Fibroblast of villous mesenchyme (primary cell): ENCODE data around the gene COPS6. TPM values are rescaled to one million over a fixed set of nuclear protein-coding genes. Genes with fewer than 3 reads are reported as not detected.

Experiments
- DNase-seq: peaks from one replicate; pipeline ENCODE4 v3.0.0-alpha.2; 2010; ENCODE audit warnings: low read depth
- H3K4me3 ChIP-seq: 2 replicates; pipeline ENCODE4 v1.5.1; 2011; ENCODE audit warnings: low read depth, mild to moderate bottlenecking, low read length
- total RNA-seq: library from RNA; depleted of rRNA; stranded (reverse); fragments of >200 nt; gene quantifications from 2 replicates; pipeline ENCODE4 v1.2.3, GENCODE V29; 2012
- TF ChIP-seq, protein P1 (sequence below): IDR thresholded peaks from 2 replicates; pipeline ENCODE4 v1.5.1; 2012; ENCODE audit warnings: low read depth, mild to moderate bottlenecking, low read length; ENCODE audit not compliant: insufficient read depth

COPS6 gene
- total RNA-seq, 1 donor: 104 TPM

DNA sequence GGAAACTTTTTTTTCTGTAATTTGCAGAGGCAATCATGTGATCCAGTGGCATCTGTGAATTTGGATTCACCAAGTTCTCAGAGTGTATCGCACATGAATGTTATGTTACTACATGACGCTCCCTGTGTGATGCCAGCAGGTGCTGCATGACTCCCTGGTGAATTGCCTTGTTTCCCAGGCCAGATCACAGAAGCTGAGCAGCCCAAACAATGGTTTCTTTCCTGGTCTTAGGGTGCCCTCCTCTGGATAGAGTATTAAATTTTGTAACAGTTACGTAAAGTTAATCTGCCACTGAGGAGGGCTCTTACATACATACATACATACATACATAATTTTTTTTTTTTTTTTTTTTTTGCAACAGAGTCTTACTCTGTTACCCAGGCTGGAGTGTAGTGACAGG is 35.6 kb upstream of the COPS6 start:
- peak; percentile 83 for DNase-seq
- H3K4me3 ChIP-seq: no peak overlapping the region
- TF ChIP-seq, protein P1, sequence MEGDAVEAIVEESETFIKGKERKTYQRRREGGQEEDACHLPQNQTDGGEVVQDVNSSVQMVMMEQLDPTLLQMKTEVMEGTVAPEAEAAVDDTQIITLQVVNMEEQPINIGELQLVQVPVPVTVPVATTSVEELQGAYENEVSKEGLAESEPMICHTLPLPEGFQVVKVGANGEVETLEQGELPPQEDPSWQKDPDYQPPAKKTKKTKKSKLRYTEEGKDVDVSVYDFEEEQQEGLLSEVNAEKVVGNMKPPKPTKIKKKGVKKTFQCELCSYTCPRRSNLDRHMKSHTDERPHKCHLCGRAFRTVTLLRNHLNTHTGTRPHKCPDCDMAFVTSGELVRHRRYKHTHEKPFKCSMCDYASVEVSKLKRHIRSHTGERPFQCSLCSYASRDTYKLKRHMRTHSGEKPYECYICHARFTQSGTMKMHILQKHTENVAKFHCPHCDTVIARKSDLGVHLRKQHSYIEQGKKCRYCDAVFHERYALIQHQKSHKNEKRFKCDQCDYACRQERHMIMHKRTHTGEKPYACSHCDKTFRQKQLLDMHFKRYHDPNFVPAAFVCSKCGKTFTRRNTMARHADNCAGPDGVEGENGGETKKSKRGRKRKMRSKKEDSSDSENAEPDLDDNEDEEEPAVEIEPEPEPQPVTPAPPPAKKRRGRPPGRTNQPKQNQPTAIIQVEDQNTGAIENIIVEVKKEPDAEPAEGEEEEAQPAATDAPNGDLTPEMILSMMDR: peak; percentile 44

DNA sequence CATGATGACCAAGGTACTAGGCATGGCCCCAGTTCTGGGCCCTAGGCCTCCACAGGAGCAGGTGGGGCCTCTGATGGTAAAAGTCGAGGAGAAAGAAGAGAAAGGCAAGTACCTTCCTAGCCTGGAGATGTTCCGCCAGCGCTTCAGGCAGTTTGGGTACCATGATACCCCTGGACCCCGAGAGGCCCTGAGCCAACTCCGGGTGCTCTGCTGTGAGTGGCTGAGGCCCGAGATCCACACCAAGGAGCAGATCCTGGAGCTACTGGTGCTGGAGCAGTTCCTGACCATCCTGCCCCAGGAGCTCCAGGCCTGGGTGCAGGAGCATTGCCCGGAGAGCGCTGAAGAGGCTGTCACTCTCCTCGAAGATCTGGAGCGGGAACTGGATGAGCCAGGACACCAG is 31.8 kb upstream of the COPS6 start:
- DNase-seq: no peak
- no peak overlapping the region for H3K4me3 ChIP-seq
- TF ChIP-seq, protein P1: no peak

DNA sequence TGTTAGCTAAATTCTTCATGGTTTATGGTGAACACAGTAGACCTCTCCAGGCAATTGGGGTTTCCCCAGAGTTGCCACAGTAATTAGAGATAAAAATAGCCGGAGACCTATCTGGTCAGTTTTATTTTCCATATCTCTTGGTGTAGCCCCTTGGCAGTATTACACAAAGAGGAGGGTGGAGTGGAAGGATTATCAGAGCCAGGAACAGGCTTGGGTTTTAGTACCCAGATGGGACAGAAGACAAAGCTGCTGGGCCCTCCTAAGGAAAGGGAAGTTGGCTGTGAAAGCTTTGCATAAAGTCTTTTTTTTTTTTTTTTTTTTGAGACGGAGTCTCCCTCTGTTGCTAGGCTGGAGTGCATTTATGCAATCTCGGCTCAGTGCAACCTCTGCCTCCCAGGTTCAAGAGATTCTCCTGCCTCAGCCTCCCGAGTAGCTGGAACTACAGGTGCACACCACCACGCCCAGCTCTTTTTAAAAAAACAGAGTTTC is 29.5 kb upstream of the COPS6 start:
- DNase-seq: no peak
- TF ChIP-seq, protein P1: no peak
- H3K4me3 ChIP-seq: no peak overlapping the region

DNA sequence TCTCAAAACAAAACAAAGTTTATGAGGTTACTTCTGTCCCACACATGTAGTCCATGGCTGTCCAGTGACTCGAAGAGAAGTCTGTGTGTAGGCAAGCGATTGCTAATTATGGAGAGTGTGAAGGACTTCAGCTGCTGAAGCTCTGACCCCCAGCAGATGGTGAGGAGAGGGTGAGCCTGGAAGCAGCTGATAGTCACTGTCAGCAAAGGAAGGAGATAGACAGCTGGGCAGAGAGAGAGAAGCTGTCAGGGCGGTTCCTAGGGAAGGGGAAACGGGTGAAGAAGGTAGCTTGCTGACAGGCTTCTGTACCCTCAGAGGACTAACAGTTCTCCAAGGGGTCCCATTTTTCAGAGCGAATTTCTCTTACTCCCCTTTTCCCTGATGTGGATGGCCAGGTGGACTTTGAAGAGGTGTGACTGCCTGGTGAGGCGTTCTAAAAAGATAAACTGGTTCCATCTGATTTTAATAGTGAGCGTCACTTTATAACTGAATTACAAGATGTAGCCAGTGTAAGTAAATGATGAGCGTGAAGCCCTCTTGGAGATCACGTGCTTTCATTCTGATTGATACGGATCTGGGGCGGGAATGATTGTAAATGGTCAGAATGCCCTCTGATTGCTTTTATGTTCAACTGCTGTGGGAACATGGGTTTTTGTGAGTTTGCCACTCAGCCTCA is 27.1 kb upstream of the COPS6 start:
- TF ChIP-seq, protein P1: no peak
- DNase-seq: no peak
- no peak overlapping the region for H3K4me3 ChIP-seq

DNA sequence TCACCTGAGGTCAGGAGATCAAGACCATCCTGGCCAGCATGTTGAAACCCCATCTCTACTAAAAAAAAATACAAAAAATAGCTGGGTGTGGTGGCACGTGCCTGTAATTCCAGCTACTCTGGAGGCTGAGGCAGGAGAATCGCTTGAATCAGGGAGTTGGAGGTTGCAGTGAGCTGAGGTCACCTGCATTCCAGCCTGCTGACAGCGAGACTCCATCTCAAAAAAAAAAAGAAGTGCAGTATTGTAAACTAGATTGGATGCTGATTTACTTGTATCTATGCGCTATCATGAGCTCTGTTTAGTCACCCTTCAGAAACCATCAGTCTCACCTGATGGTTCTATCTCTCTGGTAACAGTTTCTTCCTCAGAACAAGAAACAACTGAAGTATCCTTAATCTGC is 25.4 kb upstream of the COPS6 start:
- DNase-seq: no peak
- TF ChIP-seq, protein P1: no peak
- H3K4me3 ChIP-seq: no peak overlapping the region

DNA sequence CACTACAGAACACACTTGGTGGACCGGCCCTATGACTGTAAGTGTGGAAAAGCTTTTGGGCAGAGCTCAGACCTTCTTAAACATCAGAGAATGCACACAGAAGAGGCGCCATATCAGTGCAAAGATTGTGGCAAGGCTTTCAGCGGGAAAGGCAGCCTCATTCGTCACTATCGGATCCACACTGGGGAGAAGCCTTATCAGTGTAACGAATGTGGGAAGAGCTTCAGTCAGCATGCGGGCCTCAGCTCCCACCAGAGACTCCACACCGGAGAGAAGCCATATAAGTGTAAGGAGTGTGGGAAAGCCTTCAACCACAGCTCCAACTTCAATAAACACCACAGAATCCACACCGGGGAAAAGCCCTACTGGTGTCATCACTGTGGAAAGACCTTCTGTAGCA is 24.6 kb upstream of the COPS6 start:
- TF ChIP-seq, protein P1: no peak
- H3K4me3 ChIP-seq: no peak overlapping the region

More for the DNA sequence above, 24.6 kb upstream of the COPS6 start:
- no peak for DNase-seq
